ENCODE measurements around the gene MLXIP. TPM values are rescaled to one million over a fixed set of nuclear protein-coding genes. Genes with fewer than 3 reads are reported as not detected.

MLXIP gene
- polyA plus RNA-seq, 1 experiment: 4.8 TPM

- POLR2A ChIA-PET: interaction anchor here (0.9 kb wide), 1 partner anchor 56 kb away, joined by 12 read pairs; no protein-coding TSS in a partner anchor
- TF ChIP-seq CTCF (IDR thresholded peaks at IDR 0.05; ENCODE audit: insufficient read depth, low read depth, low read length): no peak
Observed at GRCh38 chr12:122081083-122081696, 2.6 kb downstream of the MLXIP start.

DNA sequence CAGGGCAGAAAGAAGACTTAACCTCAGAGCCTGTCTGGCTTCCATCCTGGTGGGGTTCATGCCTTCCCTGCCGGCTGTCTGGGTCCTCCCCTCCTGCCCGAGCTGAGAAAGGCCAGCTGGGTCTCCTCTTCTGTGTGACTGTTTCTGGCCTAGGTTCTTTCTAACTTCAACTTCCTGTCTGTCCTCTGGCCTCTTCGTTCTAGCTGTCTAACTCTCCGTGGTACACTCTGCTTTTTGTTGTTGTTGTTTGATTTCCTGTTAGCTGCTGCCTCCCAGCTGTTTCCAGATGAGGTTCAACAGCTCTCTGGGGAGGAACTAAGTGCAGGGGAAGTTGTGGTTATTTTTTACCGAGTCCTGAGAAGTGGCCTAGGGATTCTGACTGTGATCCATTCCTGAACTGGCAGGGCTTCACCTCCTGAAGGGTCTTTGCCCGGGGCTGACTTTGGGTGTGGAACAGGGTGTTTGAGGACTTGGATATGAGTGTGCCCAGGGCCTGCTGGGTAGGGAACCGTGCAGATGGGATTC, 3.2 kb downstream of the MLXIP start:
- ChIA-PET POLR2A (no interaction called here), CTCF (interaction anchor here (2.0 to 5.5 kb wide), 4 partner anchors 9 to 42 kb away, joined by 7 to 43 read pairs (median 14); no protein-coding TSS in a partner anchor)
- Histone ChIP-seq H3K4me3 (ENCODE audit: low read depth, low read length) (peak overlapping the region; percentile 23), H3K27me3 (ENCODE audit: control insufficient read depth, insufficient read depth, low read length) (no peaks in the 10 kb centered on the region), H3K36me3 (ENCODE audit: control insufficient read depth, insufficient read depth, low read length) (peaks cover 3% of the 10 kb centered on the region)
- DNase-seq (ENCODE audit: low read depth): no peak
- TF ChIP-seq CTCF (IDR thresholded peaks at IDR 0.05; ENCODE audit: insufficient read depth, low read depth, low read length): no peak

More at GRCh38 chr12:122081083-122081696, 2.6 kb downstream of the MLXIP start:
- DNase-seq (ENCODE audit: low read depth): no peak
- Histone ChIP-seq H3K27me3 (ENCODE audit: control insufficient read depth, insufficient read depth, low read length) (no peaks in the 10 kb centered on the region), H3K36me3 (ENCODE audit: control insufficient read depth, insufficient read depth, low read length) (peaks cover 2% of the 10 kb centered on the region; the same call in 1 of the 2 replicates), H3K4me3 (ENCODE audit: low read depth, low read length) (peak overlapping the region; percentile 69)
- CTCF ChIA-PET: interaction anchor here (1.1 to 5.5 kb wide), 6 partner anchors 9 to 287 kb away, joined by 4 to 43 read pairs (median 10); partner anchors contain the start of gene RHOF

- ChIA-PET CTCF (interaction anchor here (0.8 to 5.5 kb wide), 4 partner anchors 28 to 70 kb away, joined by 3 to 43 read pairs (median 4); no protein-coding TSS in a partner anchor), POLR2A (no interaction called here)
- no peak for DNase-seq (ENCODE audit: low read depth)
- Histone ChIP-seq H3K27me3 (ENCODE audit: control insufficient read depth, insufficient read depth, low read length) (no peaks in the 10 kb centered on the region), H3K4me3 (ENCODE audit: low read depth, low read length) (no peak overlapping the region), H3K36me3 (ENCODE audit: control insufficient read depth, insufficient read depth, low read length) (peaks cover 3% of the 10 kb centered on the region)
- no peak for TF ChIP-seq CTCF (IDR thresholded peaks at IDR 0.05; ENCODE audit: insufficient read depth, low read depth, low read length)
Observed at GRCh38 chr12:122082621-122083356, 4.2 kb downstream of the MLXIP start.

DNA sequence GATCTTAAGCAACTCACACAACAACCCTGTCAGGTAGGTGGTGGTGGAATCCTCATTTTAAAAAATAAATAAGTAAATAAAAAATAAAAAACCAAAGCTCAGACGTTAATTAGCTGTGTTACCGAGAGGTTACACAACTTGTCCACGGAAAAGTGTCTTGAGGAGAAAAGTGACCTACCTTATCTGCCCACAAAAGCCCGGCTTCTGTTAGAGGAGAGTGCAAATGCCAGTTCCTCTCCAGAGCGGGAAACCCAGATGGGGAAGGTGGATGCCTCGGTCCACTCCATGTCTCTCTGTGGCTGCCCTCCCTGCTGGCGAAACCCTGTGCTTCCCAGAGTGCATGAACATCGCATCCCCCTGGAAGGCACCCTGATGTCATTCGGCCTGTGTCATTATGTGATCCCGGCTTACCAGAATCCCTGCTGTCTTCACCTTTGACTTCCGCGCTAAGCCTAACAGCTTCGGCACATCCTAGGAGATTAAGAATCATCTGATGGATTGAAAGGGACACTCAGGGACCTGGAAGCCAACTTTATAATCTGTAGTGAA, 6.4 kb downstream of the MLXIP start:
- no peak for DNase-seq (ENCODE audit: low read depth)
- no peaks in the 10 kb centered on the region for H3K27me3 ChIP-seq (ENCODE audit: control insufficient read depth, insufficient read depth, low read length)
- POLR2A ChIA-PET: interaction anchor here (0.7 kb wide), 1 partner anchor 10 kb away, joined by 10 read pairs; no protein-coding TSS in a partner anchor
- CTCF ChIA-PET: interaction anchor here (1.0 to 1.4 kb wide), 4 partner anchors 12 to 106 kb away, joined by 3 to 4 read pairs (median 4); no protein-coding TSS in a partner anchor
- no peak overlapping the region for H3K4me3 ChIP-seq (ENCODE audit: low read depth, low read length)
- H3K36me3 ChIP-seq (ENCODE audit: control insufficient read depth, insufficient read depth, low read length): peaks cover 3% of the 10 kb centered on the region
- no peak for TF ChIP-seq CTCF (IDR thresholded peaks at IDR 0.05; ENCODE audit: insufficient read depth, low read depth, low read length)
